NCI-H82 (cell line): Measurements from ENCODE around the gene SHISA4.

Experiments
- DNase-seq: peaks from one replicate; lab custom pipeline; 2025; lab: John Stamatoyannopoulos, UW

SHISA4 gene

GRCh38 chr1:201882665-201883132 is 6.0 kb upstream of the SHISA4 start:
- no peak for DNase-seq

DNA sequence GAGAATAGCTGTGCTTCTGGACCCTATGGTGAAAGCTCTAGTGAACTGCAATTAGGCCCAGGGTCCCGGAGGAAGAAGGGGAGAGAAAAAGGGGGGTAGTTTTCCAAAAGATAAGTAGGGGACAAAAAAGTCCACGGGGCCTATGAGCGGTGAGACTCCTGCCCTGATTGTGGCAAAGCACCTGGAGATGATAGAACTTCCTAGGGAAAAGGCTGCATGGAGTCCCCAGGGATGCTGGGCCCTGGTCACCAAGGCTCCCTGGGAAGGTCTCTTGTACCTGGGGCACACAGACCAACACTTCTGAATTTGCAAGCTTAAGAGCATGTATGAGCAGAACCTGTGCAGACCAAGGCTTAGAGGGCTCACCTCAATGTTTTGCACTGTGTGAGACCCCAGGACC is 5.4 kb upstream of the SHISA4 start:
- DNase-seq, result no peak

GRCh38 chr1:201883786-201884185 is 4.9 kb upstream of the SHISA4 start:
- no peak for DNase-seq

DNA sequence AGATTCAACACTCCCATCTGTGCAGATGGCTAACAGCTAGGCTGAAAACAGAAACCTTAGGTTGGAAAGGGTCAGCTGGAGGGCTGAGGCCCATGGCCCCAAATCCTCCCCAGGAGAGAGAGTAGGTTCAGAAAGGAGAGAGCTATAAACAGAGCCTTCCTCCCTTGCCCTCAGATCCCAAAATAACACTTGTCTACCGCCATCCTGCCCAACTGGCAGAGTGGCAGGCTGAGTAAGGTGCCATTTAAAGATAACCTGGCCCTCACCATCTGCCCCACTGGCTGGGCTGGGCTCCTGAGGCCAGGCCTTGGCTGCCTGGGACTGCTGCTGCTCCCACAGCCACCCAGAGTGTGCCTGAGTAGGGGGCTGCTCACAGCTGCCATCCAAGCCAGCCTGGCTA is 4.3 kb upstream of the SHISA4 start:
- DNase-seq, result peak; percentile 52

GRCh38 chr1:201885531-201886075 is 3.1 kb upstream of the SHISA4 start:
- no peak for DNase-seq

DNA sequence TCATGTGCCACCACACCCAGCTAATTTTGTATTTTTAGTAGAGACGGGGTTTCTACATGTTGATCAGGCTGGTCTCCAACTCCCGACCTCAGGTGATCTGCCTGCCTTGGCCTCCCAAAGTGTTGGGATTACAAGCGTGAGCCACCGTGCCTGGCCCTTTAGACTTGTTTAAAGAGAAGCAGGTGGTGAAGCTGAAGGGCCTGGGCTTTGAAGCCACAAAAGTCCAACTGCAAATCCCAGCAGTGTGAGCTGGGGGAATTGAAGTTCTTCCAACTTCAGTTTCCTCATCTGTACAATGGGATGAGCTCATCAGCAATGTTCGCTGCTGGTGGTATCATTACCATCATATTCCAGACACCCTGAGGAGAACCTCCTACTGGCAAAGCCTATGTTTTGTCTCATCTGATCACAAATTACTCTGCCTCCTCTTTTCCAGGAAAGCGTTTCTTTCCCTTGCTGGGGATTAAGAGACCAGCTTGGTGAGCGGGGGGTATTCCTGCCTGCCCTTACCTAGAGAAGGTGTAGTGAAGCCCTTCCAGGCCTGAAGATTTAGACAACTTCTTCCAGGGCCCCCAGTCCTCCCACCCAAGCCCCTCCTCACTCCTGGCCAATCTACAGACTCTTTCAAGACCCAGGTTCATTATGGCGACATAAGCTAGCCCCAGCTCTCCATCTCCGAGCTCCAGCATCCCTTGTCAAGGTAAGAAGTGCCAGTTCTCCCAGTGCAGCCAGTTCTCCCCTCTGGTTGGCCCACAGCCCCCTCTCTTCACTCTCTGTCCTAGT is 2.4 kb upstream of the SHISA4 start:
- DNase-seq, result no peak

GRCh38 chr1:201887116-201887866 is 1.4 kb upstream of the SHISA4 start:
- no peak for DNase-seq

GRCh38 chr1:201889090-201889968 is 631 bp downstream of the SHISA4 start:
- DNase-seq, result no peak

- DNase-seq, result peak; percentile 39
Observed at GRCh38 chr1:201890223-201890622, 1.5 kb downstream of the SHISA4 start.

DNA sequence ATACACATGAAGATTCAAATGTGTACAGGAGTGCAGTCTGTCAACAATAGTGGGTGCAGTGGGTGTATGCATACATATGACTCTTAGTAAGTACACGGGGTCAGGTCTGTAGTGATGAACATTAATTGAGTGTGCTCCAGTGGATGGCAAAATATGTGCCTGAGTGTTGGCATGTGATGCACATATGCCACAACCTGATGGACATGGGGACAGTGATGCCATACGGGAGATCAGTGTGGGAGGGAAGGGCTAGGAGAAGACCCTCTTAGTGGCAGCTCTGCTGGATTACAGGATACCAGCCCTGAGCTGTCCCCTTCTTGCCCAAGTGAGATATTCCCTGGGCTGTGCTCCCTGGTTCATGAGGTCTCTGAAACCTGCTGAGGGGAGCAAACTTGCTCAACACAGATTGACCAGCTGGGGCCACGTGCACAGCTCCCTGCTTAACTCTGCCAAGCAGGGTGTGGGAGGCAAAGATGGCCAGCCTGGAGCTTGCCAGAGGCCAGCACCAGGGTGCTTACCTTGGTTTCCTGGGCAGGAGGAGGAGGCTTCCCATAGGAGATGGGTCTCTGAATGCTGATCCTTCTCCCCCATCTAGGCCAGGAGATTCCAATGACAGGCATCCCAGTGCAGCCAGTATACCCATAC is 2.2 kb downstream of the SHISA4 start:
- no peak for DNase-seq

DNA sequence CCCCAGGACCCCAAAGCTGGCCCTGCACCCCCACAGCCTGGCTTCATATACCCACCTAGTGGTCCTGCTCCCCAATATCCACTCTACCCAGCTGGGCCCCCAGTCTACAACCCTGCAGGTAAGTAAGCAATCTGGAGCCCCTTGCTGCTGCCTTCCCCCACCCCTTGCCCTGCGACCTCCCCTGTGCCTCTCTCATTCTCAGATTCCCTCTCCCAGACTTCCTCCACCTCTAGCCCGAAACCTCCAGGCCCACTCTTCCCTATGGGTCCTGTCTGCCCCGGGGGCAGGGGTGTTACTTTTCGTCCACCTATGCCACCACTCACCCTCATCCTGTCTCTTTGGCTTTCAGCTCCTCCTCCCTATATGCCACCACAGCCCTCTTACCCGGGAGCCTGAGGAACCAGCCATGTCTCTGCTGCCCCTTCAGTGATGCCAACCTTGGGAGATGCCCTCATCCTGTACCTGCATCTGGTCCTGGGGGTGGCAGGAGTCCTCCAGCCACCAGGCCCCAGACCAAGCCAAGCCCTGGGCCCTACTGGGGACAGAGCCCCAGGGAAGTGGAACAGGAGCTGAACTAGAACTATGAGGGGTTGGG is 2.9 kb downstream of the SHISA4 start:
- DNase-seq, result no peak

- DNase-seq, result no peak
Observed at GRCh38 chr1:201892211-201892610, 3.5 kb downstream of the SHISA4 start.

DNA sequence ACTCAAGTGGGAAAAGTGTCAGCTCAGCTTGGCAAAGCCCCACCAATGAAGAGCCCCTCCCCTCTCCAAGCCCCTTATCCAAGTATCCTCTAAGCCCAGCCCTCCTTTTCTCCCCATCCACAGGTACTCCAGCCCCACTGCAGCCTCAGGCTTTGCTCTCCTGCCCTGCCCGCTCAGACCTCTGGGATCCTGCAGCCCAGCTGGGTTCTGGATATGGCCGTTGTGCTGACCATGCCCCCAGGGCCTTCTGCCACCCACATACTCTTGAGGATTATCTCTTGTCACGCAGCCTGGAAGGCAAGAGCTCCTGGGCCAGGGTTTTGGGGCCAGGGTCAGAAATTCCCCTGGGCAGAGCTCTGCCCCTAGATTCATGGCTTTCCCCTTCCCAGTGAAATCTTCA is 4.7 kb downstream of the SHISA4 start:
- no peak for DNase-seq

DNA sequence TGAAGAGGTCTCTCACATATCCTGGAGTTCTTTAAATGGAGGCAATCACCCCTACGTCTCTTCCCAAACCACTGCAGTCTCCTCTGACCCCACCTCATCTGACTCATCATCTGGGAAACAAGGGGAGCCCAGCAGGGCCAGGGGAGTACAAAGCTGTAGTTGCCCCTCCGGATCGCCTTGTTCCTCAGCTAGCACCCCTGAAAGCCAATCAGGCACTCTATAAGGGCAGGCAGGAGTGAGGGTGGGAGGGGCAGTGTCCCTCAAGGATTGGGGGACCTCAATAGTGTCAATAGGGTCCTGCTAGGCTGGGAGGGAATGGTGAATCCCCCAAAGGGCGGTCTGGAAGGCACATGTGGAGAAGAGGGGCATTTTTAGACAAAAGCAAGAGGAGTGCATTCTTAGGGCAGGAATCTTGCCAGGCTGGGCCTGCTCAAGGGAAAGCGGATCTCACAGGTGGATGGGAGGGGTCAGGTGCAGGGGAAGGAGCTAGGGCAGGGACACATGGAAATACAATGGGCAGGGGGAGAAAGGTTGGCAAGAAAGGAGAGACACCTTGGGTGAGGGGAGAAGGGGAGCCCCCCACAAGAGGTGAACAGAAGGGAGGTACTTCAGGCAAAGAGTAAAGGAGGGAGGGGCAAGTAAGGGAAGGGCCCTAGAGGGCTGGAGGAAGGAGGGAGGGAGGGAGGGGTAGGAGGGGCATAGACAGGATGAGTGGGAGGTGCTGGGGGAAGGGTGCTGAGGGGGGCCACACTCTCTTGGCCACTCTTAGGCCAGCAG is 5.8 kb downstream of the SHISA4 start:
- no peak for DNase-seq

- DNase-seq, result peak; percentile 48
Observed at GRCh38 chr1:201895120-201895665, 6.5 kb downstream of the SHISA4 start.

DNA sequence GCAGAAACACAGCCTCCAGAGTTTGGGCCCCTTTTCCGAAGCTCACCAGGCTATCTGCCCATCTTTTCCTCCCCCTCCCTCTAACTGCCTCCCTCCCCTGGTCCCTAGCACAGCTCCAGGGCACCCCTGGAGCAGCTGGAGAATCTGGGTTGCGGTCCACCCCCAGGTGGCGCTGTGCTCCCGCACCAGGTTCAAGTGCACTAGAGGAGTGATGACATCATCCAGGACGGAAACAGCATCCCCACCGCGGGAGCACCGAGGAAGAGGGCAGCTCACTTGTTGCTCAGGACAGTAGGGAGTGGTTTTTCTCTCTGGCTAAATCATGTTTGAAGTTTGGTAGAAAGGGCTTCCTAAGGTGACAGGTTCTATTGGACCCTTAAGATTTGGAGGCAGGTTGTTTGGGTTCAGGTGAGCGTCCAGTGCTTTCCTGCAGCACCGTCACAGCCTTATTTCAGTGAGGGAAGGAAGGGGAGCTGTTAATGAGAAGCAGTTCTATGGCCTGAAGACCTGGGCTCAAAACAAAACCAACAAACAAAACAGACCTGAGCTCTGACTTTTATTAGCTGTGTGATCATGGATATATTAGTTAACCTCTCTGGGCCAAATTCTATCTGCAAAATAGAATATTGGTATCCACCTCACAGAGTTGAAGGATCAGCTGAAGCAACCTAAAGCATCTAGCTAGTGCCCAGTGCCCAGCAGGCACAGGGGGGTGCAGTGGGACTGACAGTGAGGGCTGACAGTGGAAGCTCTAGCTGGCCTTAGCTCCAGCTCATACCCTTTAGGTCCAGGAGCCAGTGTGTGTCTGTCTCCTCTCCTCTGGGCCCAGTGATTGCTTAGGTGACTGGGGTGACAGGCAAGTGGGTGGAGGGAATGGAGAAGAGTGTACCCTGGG is 7.5 kb downstream of the SHISA4 start:
- DNase-seq, result peak; percentile 96

- DNase-seq, result peak; percentile 54
Observed at GRCh38 chr1:201896951-201897391, 8.3 kb downstream of the SHISA4 start.

GRCh38 chr1:201898240-201898894 is 9.7 kb downstream of the SHISA4 start:
- DNase-seq, result no peak
